ENCODE results near the gene KLF7.

KLF7 gene

DNA sequence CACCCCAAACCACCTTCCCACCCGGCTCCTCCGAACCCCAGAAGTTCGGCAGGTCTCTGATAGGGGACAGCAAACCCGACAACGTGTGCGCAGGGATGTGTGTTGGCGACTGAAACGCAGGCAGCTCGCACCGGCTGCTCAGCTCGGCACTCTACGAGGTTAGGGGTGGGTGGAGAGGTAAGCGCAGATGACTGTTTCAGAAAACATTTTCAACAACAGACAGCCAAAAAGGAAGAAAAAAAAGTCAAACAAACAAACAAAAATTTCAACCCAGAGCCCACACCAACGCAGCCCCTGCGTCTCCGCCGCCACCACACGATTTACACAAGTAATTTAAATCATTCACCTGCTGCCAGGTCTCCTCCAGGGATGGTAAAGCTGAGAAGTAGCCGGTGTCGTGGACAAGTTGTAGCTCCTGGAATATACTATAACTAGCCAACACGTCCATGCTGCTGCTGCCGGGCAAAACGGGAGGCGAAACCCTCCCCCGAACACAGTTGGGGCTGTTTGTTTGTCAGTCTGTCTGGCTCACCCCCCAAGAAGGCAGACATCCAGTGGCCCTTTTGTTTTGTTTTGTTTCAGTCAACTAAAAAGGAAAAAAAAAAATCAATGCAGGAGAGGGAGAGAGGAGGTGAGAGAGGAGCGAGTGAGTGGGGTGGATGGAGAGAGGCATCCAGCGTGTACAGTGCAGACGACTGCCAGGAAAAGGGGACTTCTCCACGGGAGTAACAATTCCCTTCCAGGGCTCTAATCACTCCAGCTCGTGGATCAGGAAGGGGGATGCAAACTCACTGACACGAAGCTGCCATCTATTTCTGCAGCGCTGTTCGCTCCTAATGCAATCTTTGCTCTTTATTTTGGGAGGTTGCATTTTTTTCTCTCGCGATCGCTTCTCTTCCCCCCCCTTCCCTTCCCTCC is at the start of gene KLF7:
Gene KLF7 (minus strand): TSS at position 828 of the 918 bp plus-strand sequence. CDS start 380 bp downstream, at position 448.
- peak; percentile 51 for DNase-seq

- no peak for DNase-seq
Observed at GRCh38 chr2:207215308-207215707, 49.6 kb upstream of the KLF7 start.

DNA sequence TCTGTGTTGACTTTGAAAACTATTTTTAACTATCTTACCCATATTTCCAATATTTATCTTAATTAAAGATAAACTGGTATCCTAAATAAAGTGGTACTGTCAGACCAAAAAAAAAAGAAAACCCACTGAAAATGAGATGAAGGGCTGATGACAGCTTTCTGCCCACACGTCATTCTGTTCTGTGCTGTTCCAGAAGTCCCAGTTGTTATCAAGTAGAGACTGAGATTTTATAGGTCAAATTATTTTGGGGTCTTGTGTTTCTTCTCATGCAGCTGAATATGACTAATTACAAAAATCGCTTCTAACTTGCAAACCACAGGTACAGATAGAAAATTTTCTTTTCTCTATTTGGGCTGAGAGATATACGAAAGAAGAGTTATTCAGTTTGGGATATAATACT is 48.7 kb upstream of the KLF7 start:
- no peak for DNase-seq

GRCh38 chr2:207206011-207206410 is 40.3 kb upstream of the KLF7 start:
- DNase-seq: no peak

DNA sequence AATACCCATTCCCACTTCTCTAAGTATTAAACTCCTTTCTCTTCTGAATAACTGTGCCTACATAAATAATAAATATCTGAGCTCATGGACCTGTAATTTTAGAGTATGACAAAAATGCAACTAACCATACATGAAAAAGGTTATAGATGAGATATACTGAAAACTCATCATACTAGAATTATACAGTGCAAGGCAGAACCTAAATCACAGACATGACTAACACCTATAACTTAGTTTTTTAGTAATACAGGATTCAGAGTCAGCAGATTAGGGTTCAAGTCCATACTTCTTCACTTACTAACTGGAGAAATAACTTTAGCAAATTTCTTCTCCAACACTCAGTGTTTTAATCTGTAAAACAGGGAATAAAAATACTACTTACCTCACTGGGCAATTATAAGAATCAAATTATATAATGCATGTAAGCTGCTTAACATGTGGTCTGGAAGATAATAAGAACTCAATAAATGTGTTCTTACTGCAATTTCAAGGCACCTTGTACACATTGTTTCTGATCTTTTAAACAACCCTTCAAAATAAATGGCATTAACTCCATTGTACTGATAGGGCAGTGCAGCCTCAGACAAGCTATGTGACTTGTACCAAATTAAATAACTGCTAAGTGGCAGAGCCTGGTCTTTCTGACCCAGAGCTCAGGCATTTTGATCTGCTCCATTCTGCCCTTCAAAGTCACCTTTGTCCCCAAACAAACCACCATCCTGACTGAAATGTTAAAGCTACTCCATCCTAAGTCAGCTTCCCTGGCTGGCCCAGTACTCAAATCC is 39.6 kb upstream of the KLF7 start:
- no peak for DNase-seq

GRCh38 chr2:207203056-207203455 is 37.3 kb upstream of the KLF7 start:
- DNase-seq: no peak

DNA sequence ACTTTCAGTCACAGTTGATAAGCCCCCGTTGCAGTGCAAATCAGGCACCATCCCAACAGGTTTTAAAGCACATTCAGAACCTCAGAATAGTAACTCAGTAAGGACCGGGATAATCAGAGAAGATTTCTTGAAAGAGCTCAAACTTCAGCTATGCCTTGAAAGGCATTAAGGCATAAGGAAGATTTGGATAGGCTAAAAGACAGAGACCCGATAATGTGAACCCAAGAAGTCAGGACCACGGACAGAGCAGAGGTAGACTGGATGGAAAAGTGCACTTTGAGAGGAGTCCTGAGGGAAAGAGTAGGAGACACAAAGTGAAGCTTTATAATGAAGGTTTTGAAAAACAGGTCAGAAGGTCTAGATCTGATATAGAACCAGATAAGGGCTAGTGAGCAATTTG is 36.9 kb upstream of the KLF7 start:
- DNase-seq: no peak

GRCh38 chr2:207201416-207201815 is 35.7 kb upstream of the KLF7 start:
- no peak for DNase-seq

- DNase-seq: no peak
Observed at GRCh38 chr2:207200136-207200535, 34.4 kb upstream of the KLF7 start.

GRCh38 chr2:207194028-207194427 is 28.3 kb upstream of the KLF7 start:
- no peak for DNase-seq

- peak; percentile 78 for DNase-seq
Observed at GRCh38 chr2:207188626-207189419, 23.1 kb upstream of the KLF7 start.

DNA sequence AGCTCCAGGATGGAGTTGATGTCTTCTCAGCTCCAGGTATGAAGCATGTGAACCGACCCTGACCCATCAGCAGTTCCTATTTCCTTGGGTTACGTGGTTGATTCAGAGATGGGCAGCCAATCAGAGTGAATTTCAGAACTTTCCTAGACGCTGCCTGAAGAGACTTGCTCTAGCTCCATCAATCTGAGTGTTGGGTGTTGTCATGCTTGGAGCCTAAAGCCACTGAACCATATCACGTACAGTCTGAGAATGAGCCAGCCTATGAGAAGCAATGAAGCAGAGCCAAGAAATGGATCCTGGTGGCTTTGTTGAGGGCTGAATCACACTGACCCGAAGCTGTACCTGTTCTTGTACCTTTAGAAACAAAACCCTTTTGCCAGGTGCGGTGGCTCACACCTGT is 19.6 kb upstream of the KLF7 start:
- DNase-seq: no peak

DNA sequence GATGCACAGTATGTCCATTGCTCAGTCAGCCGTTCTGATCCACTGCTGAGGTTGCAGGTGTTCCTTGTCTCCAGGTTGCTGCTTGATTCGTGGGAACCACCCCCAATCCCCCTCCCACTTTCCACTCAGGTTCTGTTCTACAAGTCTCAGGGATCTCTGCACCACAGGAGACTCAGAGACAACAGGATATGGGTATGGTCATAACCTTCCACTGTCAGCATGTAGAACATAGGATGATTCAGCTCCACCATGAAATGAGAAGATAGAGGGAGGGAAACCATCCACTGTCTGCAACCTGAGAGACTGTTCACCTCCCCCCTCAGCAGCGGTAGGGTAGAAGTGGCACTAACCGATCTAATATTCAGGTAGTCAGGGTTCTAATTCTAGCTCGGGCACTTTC is 19.0 kb upstream of the KLF7 start:
- DNase-seq: no peak

GRCh38 chr2:207184348-207184747 is 18.6 kb upstream of the KLF7 start:
- DNase-seq: no peak

DNA sequence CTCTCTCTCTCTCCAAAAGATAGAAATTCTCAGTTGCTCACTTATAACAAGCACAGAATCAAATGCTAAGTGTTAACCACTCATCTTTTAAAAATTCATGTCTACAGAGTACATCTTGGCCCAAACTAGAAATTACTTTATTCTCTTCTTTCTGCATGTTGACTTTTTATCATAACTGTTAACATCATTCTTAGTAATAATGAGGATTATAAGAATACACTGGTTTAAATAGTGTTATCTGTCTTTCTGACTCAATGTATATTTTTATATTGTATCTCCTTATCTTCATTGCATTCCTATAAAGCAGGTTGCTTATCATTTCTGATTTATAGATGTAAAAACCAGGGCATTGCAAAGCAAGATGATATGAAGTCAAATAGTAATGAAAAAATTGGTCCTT is 17.8 kb upstream of the KLF7 start:
- DNase-seq: no peak

DNA sequence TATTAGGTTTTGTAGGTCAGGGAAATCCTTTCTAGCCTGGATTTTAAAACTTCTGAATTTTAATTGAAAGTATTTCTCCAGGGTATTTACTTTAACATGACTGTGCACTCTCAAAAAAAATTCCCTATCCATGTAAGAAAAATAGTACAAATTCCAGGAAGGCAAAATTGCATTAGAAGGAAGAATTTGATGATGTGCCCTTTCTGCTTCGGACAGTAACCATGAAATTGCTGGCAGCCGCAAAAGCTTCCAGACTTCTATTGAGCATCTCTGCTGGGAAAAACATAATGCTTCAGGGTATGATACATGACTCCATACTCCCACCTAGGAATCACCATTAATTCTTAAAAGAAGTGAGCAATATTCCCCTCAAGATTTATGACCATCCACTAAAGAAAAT is 17.2 kb upstream of the KLF7 start:
- DNase-seq: no peak

- DNase-seq: no peak
Observed at GRCh38 chr2:207181526-207182274, 16.0 kb upstream of the KLF7 start.

- no peak for DNase-seq
Observed at GRCh38 chr2:207180741-207181140, 15.0 kb upstream of the KLF7 start.

DNA sequence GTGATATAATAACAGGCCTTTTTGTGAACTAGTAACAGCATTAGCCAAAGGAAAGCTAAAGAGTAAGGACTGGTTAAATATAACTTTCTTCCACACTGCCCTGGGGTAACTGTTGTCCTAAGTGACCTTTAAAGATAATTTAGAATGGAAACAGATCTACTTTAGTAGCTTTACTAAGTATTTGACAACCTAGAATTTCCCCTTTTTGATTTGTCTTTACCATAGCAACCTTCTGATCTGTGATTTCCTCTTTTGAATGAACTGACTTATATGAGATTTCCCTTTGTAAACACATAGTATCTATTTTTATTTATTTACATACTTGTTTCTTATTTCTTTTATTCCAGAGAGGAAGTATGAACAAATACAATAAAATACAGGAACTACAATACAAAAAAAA is 10.5 kb upstream of the KLF7 start:
- no peak for DNase-seq

DNA sequence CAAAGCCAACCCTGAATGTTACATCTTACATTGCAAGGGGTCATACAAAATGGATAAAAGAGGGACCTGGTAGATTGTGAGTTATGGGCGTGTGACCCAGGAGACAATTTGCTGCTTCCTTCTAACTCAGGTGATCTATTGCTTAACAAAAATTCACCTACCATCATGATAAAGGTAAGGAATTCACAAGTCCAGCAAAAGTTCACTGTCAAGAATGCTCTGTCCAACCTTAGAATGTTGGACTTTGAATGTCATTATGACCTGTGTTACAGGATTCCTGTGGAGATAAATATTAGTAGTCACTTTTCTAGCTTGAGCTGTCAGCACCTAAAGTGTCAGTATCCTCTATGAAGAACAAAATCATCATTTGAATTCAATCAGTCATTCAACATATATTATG is 7.9 kb upstream of the KLF7 start:
- no peak for DNase-seq

GRCh38 chr2:207167099-207167923 is 1.6 kb upstream of the KLF7 start:
- DNase-seq: peak; percentile 47

Data from NCI-H774 (cell line).